HepG2 (cell line): ENCODE measurements around the gene MICAL3. TPM values are rescaled to one million over a fixed set of nuclear protein-coding genes. Genes with fewer than 3 reads are reported as not detected.

Source experiments
- GATAD2A ChIP-seq: IDR thresholded peaks from 2 replicates; pipeline ENCODE4 v1.6.1; 2016
- MED1 ChIP-seq: sonication (generic); formaldehyde crosslinking; IDR thresholded peaks from 2 replicates; pipeline ENCODE4 v1.4.0; 2020; ENCODE audit warnings: missing genetic modification reagents
- MED13 ChIP-seq: sonication (generic); formaldehyde crosslinking; IDR thresholded peaks from 2 replicates; pipeline ENCODE4 v1.5.0; 2020; ENCODE audit warnings: missing genetic modification reagents
- MTA1 ChIP-seq: sonication (generic); formaldehyde crosslinking; IDR thresholded peaks from 2 replicates; pipeline ENCODE4 v1.4.0; 2020; ENCODE audit warnings: missing genetic modification reagents, mild to moderate bottlenecking, borderline replicate concordance
- NFKB2 ChIP-seq: sonication (generic); formaldehyde crosslinking; IDR thresholded peaks from 2 replicates; pipeline ENCODE4 v1.4.0; 2020; ENCODE audit warnings: missing genetic modification reagents, borderline replicate concordance
- PRMT3 ChIP-seq: sonication (generic); formaldehyde crosslinking; IDR thresholded peaks from 2 replicates; pipeline ENCODE4 v1.8.1; 2022; ENCODE audit warnings: low read depth, mild to moderate bottlenecking, moderate library complexity, missing genetic modification reagents, borderline replicate concordance
- REXO4 ChIP-seq: sonication (generic); formaldehyde crosslinking; IDR thresholded peaks from 2 replicates; pipeline ENCODE4 v1.8.0; 2022; ENCODE audit warnings: missing genetic modification reagents, mild to moderate bottlenecking, borderline replicate concordance
- TAF15 ChIP-seq: fragments of 200-400 bp; formaldehyde crosslinking; IDR thresholded peaks from one replicate; pipeline ENCODE4 v1.6.1; 2018; ENCODE audit warnings: mild to moderate bottlenecking, low read depth, low read length; ENCODE audit not compliant: poor library complexity, severe bottlenecking
- THAP11 ChIP-seq: IDR thresholded peaks from 2 replicates; pipeline ENCODE4 v1.6.1; 2016; ENCODE audit warnings: missing biosample characterization, missing genetic modification reagents
- ZEB1 ChIP-seq: IDR thresholded peaks from 2 replicates; pipeline ENCODE4 v1.6.1; 2012; ENCODE audit warnings: mild to moderate bottlenecking, low read depth, inconsistent platforms; ENCODE audit not compliant: insufficient replicate concordance
- ZFP36L1 ChIP-seq: sonication (generic); formaldehyde crosslinking; IDR thresholded peaks from 2 replicates; pipeline ENCODE4 v1.8.0; 2022; ENCODE audit warnings: mild to moderate bottlenecking, missing genetic modification reagents, moderate library complexity
- ZFP90 ChIP-seq: sonication (generic); formaldehyde crosslinking; IDR thresholded peaks from 2 replicates; pipeline ENCODE4 v1.8.0; 2022; ENCODE audit warnings: missing genetic modification reagents, mild to moderate bottlenecking, inconsistent platforms, borderline replicate concordance
- ZNF143 ChIP-seq: sonication (generic); formaldehyde crosslinking; IDR thresholded peaks from 2 replicates; pipeline ENCODE4 v1.4.0; 2020; ENCODE audit warnings: missing genetic modification reagents
- ZNF230 ChIP-seq: sonication (generic); formaldehyde crosslinking; IDR thresholded peaks from 2 replicates; pipeline ENCODE4 v1.4.0; 2020; ENCODE audit warnings: mild to moderate bottlenecking, missing genetic modification reagents
- ZNF263 ChIP-seq: sonication (generic); formaldehyde crosslinking; IDR thresholded peaks from 2 replicates; pipeline ENCODE4 v1.4.0; 2020; ENCODE audit warnings: missing genetic modification reagents
- ZNF616 ChIP-seq: sonication (generic); formaldehyde crosslinking; IDR thresholded peaks from 2 replicates; pipeline ENCODE4 v1.5.0; 2020; ENCODE audit warnings: low read depth, mild to moderate bottlenecking, missing genetic modification reagents
- ZZZ3 ChIP-seq: sonication (generic); formaldehyde crosslinking; IDR thresholded peaks from 2 replicates; pipeline ENCODE4 v1.4.0; 2020; ENCODE audit warnings: missing genetic modification reagents, mild to moderate bottlenecking, borderline replicate concordance
- polyA plus RNA-seq, 8 experiments: library from polyadenylated mRNA; depleted of rRNA in 3 of 8; stranded (reverse) in 7 of 8; unstranded in 1 of 8; fragments of >200 nt; fragmentation: Illumina TruSeq in 4 of 8; extraction: Trizol in 4 of 8; gene quantifications; 2 replicates each; pipeline versions ENCODE4 v1.2.1 to v1.2.3, GENCODE V29; 2011 to 2016; ENCODE audit warnings: low read depth in 4 of 8, missing spikeins in 1 of 8, mixed read lengths in 1 of 8; ENCODE audit not compliant: insufficient read depth in 1 of 8
- total RNA-seq, 5 experiments: library from RNA; depleted of rRNA; stranded (reverse); fragments of >200 nt; fragmentation: Illumina TruSeq; extraction: Trizol; gene quantifications; 2 replicates each; pipeline ENCODE4 v1.2.3, GENCODE V29; 2016; ENCODE audit warnings: low read depth in 1 of 5
- TF ChIP-seq, protein P1 (sequence below): sonication (generic); formaldehyde crosslinking; IDR thresholded peaks from 2 replicates; pipeline ENCODE4 v1.4.0; 2020; ENCODE audit warnings: low read depth, mild to moderate bottlenecking, missing genetic modification reagents
- TF ChIP-seq, protein P2 (sequence below): sonication (generic); formaldehyde crosslinking; IDR thresholded peaks from 2 replicates; pipeline ENCODE4 v1.4.0; 2020; ENCODE audit warnings: missing genetic modification reagents
- TF ChIP-seq, protein P3 (sequence below): sonication (generic); formaldehyde crosslinking; IDR thresholded peaks from 2 replicates; pipeline ENCODE4 v1.9.0; 2021; ENCODE audit warnings: missing genetic modification reagents, borderline replicate concordance
- TF ChIP-seq, protein P4 (sequence below): sonication (generic); formaldehyde crosslinking; IDR thresholded peaks from 2 replicates; pipeline ENCODE4 v1.4.0; 2020; ENCODE audit warnings: missing genetic modification reagents
- TF ChIP-seq, protein P5 (sequence below): sonication (generic); formaldehyde crosslinking; IDR thresholded peaks from 2 replicates; pipeline ENCODE4 v1.4.0; 2020; ENCODE audit warnings: mild to moderate bottlenecking, missing genetic modification reagents, borderline replicate concordance

Gene MICAL3
- total and polyA plus RNA-seq, 2 of the 13 experiments (the other 11 are each of a cell fraction or from before 2014, with no cell fraction given): 5.3 to 12.5 TPM

DNA sequence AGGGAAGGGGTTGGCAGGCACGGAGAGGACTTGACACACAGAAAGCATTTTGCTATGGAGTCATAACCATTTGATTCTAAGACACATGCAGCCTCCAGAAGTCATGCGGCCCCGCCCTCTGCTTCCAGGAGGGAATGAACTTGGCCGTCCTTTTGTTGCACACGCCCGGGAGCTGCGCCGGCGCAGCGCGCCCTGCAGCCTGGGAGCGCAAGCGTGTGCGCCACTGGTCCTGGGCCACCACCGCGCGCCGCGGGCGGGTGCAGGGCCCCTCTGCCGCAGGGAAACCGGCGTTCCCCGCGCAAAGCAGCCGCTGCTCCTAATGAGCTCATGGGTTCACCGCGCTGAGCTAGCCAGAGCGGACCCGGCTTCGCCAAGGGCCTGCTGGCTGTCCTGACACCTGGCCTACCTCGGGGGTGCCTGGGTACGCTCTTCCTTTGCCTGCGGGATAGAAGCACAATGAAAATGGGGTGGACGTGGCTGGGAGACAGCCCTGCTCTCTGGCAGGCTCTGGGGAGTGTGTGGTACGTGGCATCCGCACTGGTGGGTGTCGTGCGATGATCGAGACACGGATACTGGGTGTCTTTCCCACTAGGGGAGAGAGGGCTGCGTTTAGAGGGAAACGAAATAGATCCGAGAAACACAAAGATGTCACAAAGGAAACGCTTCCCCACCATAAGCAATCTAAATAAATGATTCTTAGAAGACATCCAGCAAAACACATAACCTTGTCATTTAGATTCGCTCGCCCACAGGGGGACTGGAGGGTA is 669 bp downstream of the MICAL3 start (continued):
- TF ChIP-seq ZNF616 (CRISPR knock-in tag) (peak; percentile 45; the same call in 1 of the 2 replicates), MED13 (CRISPR knock-in tag) (peak; percentile 33; the same call in 1 of the 2 replicates), MED1 (peak; percentile 7; the same call in 1 of the 2 replicates), THAP11 (CRISPR knock-in tag) (no peak), ZEB1 (no peak), GATAD2A (no peak), ZFP90 (CRISPR knock-in tag) (no peak), ZNF230 (no peak), ZNF263 (CRISPR knock-in tag) (no peak; the same call in 1 of the 2 replicates), ZFP36L1 (CRISPR knock-in tag) (no peak), PRMT3 (CRISPR knock-in tag) (no peak), ZNF143 (CRISPR knock-in tag) (0 out of 2 replicates have a peak, but pooled peaks have one; percentile 10), REXO4 (CRISPR knock-in tag) (no peak), ZZZ3 (CRISPR knock-in tag) (no peak), MTA1 (CRISPR knock-in tag) (peak; percentile 70; the same call in 1 of the 2 replicates), TAF15 (no peak), NFKB2 (peak; percentile 14; the same call in 1 of the 2 replicates)
- TF ChIP-seq, protein P1, sequence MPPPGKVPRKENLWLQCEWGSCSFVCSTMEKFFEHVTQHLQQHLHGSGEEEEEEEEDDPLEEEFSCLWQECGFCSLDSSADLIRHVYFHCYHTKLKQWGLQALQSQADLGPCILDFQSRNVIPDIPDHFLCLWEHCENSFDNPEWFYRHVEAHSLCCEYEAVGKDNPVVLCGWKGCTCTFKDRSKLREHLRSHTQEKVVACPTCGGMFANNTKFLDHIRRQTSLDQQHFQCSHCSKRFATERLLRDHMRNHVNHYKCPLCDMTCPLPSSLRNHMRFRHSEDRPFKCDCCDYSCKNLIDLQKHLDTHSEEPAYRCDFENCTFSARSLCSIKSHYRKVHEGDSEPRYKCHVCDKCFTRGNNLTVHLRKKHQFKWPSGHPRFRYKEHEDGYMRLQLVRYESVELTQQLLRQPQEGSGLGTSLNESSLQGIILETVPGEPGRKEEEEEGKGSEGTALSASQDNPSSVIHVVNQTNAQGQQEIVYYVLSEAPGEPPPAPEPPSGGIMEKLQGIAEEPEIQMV: no peak
- TF ChIP-seq, protein P2, sequence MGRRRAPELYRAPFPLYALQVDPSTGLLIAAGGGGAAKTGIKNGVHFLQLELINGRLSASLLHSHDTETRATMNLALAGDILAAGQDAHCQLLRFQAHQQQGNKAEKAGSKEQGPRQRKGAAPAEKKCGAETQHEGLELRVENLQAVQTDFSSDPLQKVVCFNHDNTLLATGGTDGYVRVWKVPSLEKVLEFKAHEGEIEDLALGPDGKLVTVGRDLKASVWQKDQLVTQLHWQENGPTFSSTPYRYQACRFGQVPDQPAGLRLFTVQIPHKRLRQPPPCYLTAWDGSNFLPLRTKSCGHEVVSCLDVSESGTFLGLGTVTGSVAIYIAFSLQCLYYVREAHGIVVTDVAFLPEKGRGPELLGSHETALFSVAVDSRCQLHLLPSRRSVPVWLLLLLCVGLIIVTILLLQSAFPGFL (CRISPR knock-in tag): no peak
- TF ChIP-seq, protein P3, sequence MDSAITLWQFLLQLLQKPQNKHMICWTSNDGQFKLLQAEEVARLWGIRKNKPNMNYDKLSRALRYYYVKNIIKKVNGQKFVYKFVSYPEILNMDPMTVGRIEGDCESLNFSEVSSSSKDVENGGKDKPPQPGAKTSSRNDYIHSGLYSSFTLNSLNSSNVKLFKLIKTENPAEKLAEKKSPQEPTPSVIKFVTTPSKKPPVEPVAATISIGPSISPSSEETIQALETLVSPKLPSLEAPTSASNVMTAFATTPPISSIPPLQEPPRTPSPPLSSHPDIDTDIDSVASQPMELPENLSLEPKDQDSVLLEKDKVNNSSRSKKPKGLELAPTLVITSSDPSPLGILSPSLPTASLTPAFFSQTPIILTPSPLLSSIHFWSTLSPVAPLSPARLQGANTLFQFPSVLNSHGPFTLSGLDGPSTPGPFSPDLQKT (CRISPR knock-in tag): no peak
- TF ChIP-seq, protein P4, sequence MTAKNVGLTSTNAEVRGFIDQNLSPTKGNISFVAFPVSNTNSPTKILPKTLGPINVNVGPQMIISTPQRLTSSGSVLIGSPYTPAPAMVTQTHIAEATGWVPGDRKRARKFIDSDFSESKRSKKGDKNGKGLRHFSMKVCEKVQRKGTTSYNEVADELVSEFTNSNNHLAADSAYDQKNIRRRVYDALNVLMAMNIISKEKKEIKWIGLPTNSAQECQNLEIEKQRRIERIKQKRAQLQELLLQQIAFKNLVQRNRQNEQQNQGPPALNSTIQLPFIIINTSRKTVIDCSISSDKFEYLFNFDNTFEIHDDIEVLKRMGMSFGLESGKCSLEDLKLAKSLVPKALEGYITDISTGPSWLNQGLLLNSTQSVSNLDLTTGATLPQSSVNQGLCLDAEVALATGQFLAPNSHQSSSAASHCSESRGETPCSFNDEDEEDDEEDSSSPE (CRISPR knock-in tag): no peak; the same call in 1 of the 2 replicates
- TF ChIP-seq, protein P5, sequence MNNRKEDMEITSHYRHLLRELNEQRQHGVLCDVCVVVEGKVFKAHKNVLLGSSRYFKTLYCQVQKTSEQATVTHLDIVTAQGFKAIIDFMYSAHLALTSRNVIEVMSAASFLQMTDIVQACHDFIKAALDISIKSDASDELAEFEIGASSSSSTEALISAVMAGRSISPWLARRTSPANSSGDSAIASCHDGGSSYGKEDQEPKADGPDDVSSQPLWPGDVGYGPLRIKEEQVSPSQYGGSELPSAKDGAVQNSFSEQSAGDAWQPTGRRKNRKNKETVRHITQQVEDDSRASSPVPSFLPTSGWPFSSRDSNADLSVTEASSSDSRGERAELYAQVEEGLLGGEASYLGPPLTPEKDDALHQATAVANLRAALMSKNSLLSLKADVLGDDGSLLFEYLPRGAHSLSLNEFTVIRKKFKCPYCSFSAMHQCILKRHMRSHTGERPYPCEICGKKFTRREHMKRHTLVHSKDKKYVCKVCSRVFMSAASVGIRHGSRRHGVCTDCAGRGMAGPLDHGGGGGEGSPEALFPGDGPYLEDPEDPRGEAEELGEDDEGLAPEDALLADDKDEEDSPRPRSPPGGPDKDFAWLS (CRISPR knock-in tag): no peak
